ENCODE data around the gene BMPR1B.

DNA sequence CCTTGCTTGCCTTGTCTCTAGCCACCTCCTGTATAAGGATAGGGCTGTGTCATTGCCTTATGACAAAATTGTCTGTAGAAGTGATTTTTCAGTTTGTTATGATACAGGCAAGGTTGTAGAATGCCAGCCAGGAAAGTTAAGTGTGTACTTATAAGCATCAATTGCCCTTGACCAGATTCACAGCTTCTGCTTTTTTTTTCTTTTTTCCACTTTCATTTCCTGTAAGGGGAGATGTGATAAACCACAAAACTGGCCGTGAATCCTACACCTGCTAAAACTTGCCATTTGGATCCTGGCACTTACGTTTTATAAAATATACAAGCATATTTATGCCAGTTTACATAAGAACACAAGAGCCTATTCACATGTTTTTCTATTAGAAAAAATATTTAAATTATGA lies 35.0 kb upstream of the BMPR1B start:
- TF ChIP-seq EZH2 (IDR thresholded peaks at IDR 0.05; ENCODE audit: borderline replicate concordance, insufficient read depth, low read depth, low read length, poor library complexity, severe bottlenecking), result no peak
- TF ChIP-seq CTCF (IDR thresholded peaks at IDR 0.05), result no peak
